T-helper 22 cell (primary cell): Measurements from ENCODE around the gene EYA2.
"Not testable (repeated sequence)": the region's sequence is repeated elsewhere in the genome, so short reads cannot be mapped to it uniquely, and the experiment has no call there.

ENCODE experiments used
- DNase-seq: peaks from one replicate; pipeline ENCODE4 v3.0.0-alpha.2; 2020; ENCODE audit warnings: low read depth

The EYA2 gene

GRCh38 chr20:46894579-46894958, at the start of gene EYA2:
Gene EYA2, plus strand, starts transcription at chr20:46894843. Its CDS starts 95,168 bp downstream, at chr20:46990011.
- DNase-seq = no peak

- no peak for DNase-seq
Measured at GRCh38 chr20:46844965-46845364, 49.7 kb upstream of the EYA2 start.

- DNase-seq = no peak
Measured at GRCh38 chr20:46849269-46849668, 45.4 kb upstream of the EYA2 start.

GRCh38 chr20:46849751-46850150, 44.9 kb upstream of the EYA2 start:
- DNase-seq = no peak

- no peak for DNase-seq
Measured at GRCh38 chr20:46850416-46850815, 44.2 kb upstream of the EYA2 start.

- no peak for DNase-seq
Measured at GRCh38 chr20:46850896-46851295, 43.7 kb upstream of the EYA2 start.

GRCh38 chr20:46851746-46852145, 42.9 kb upstream of the EYA2 start:
- DNase-seq = no peak

- DNase-seq = no peak
Measured at GRCh38 chr20:46852313-46852712, 42.3 kb upstream of the EYA2 start.

GRCh38 chr20:46853926-46854325, 40.7 kb upstream of the EYA2 start:
- DNase-seq = no peak

GRCh38 chr20:46857061-46857831, 37.4 kb upstream of the EYA2 start:
- DNase-seq = no peak

GRCh38 chr20:46865824-46866223, 28.8 kb upstream of the EYA2 start:
- no peak for DNase-seq

- DNase-seq = no peak
Measured at GRCh38 chr20:46870041-46870440, 24.6 kb upstream of the EYA2 start.

GRCh38 chr20:46872328-46873211, 22.1 kb upstream of the EYA2 start:
- no peak for DNase-seq

GRCh38 chr20:46875059-46875458, 19.6 kb upstream of the EYA2 start:
- no peak for DNase-seq

- no peak for DNase-seq
Measured at GRCh38 chr20:46879386-46879785, 15.3 kb upstream of the EYA2 start.

- DNase-seq = not testable (repeated sequence)
Measured at GRCh38 chr20:46879963-46880362, 14.7 kb upstream of the EYA2 start.

- no peak for DNase-seq
Measured at GRCh38 chr20:46883892-46884291, 10.8 kb upstream of the EYA2 start.

- DNase-seq = no peak
Measured at GRCh38 chr20:46890682-46891081, 4.0 kb upstream of the EYA2 start.

GRCh38 chr20:46893051-46893450, 1.6 kb upstream of the EYA2 start:
- no peak for DNase-seq

- no peak for DNase-seq
Measured at GRCh38 chr20:46893877-46894578, 615 bp upstream of the EYA2 start.

GRCh38 chr20:46894971-46895905, 595 bp downstream of the EYA2 start:
- no peak for DNase-seq

- no peak for DNase-seq
Measured at GRCh38 chr20:46895906-46896242, 1.2 kb downstream of the EYA2 start.
